Karpas-422 (cell line): ENCODE measurements around the gene SASH1. TPM values are rescaled to one million over a fixed set of nuclear protein-coding genes. Genes with fewer than 3 reads are reported as not detected.

Experiments
- DNase-seq: peaks from one replicate; pipeline ENCODE4 v3.0.0-alpha.2; 2015
- H2AFZ ChIP-seq: fragments of 200-600 bp; sonication (generic); 2 replicates; pipeline ENCODE4 v1.6.1; 2014; ENCODE audit warnings: antibody characterized with exemption, low read length, mixed read lengths
- H3K27ac ChIP-seq: fragments of 200-600 bp; sonication (generic); 2 replicates; pipeline ENCODE4 v1.5.1; 2014; ENCODE audit warnings: mild to moderate bottlenecking, low read length, moderate library complexity
- H3K27me3 ChIP-seq: fragments of 200-600 bp; sonication (generic); 2 replicates; pipeline ENCODE4 v1.6.1; 2014; ENCODE audit warnings: low read length, mixed read lengths
- H3K36me3 ChIP-seq: fragments of 200-600 bp; sonication (generic); 2 replicates; pipeline ENCODE4 v1.6.1; 2014; ENCODE audit warnings: low read length, mixed read lengths; ENCODE audit not compliant: insufficient read depth
- H3K4me1 ChIP-seq: fragments of 200-600 bp; sonication (generic); 2 replicates; pipeline ENCODE4 v1.6.1; 2014; ENCODE audit warnings: mild to moderate bottlenecking, low read length, mixed read lengths
- H3K4me2 ChIP-seq: fragments of 200-600 bp; sonication (generic); 2 replicates; pipeline ENCODE4 v1.6.1; 2014; ENCODE audit warnings: low read length, low read depth, mild to moderate bottlenecking; ENCODE audit not compliant: poor library complexity, severe bottlenecking
- H3K4me3 ChIP-seq: fragments of 200-600 bp; sonication (generic); 2 replicates; pipeline ENCODE4 v1.5.1; 2014; ENCODE audit warnings: mild to moderate bottlenecking, antibody characterized with exemption, low read length, mixed read lengths
- H3K79me2 ChIP-seq: fragments of 200-600 bp; sonication (generic); 2 replicates; pipeline ENCODE4 v1.6.1; 2014; ENCODE audit warnings: mild to moderate bottlenecking, low read length, mixed read lengths
- H3K9ac ChIP-seq: fragments of 200-600 bp; sonication (generic); 2 replicates; pipeline ENCODE4 v1.6.0; 2014; ENCODE audit warnings: low read length
- H3K9me2 ChIP-seq: fragments of 200-600 bp; sonication (generic), shearing (Covaris generic); replicated peaks from 2 replicates; pipeline ENCODE4 v1.6.0; 2014; ENCODE audit warnings: mild to moderate bottlenecking, low read length, moderate library complexity; ENCODE audit not compliant: insufficient read depth
- H3K9me3 ChIP-seq: fragments of 300-700, 200-600 bp; sonication (generic); 2 replicates; pipeline ENCODE4 v1.6.1; 2014; ENCODE audit warnings: low read length, mixed read lengths
- H4K20me1 ChIP-seq: fragments of 200-600 bp; sonication (generic); 2 replicates; pipeline ENCODE4 v1.6.1; 2014; ENCODE audit warnings: mild to moderate bottlenecking, antibody characterized with exemption, low read length, low read depth; ENCODE audit not compliant: insufficient read depth
- total RNA-seq: library from RNA; depleted of rRNA; stranded (reverse); fragments of >200 nt; shearing (Covaris generic); gene quantifications from 2 replicates; pipeline ENCODE4 v1.2.3, GENCODE V29; 2014; ENCODE audit warnings: low replicate concordance

Gene SASH1
- total RNA-seq, 1 experiment from 2014 or later = 0.15 TPM

DNA sequence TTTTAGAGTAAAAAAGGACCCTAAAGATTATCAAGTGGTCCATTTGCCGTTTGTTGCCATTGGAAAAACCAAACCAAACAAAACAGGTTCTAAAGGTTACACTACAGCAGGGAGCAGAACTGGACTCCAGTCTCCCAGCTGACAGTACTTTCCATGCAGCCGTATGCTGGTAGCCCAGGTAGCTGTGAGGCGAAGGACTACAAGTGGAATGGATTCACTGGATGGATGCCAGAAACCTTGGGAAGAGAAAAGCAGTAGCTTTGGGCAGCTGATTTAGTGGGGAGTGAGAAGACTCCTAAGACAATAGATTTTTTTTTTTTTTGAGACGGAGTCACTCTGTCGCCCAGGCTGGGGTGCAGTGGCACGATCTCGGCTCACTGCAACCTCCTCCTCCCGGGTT lies 88.3 kb downstream of the SASH1 start:
- Histone ChIP-seq H3K36me3 (no peaks in the 10 kb centered on the region), H3K9ac (no peak overlapping the region), H3K9me2 (no peaks in the 10 kb centered on the region), H3K27me3 (no peaks in the 10 kb centered on the region), H3K79me2 (no peaks in the 10 kb centered on the region), H3K4me1 (no peaks in the 10 kb centered on the region), H3K4me3 (no peak overlapping the region), H3K4me2 (no peak overlapping the region), H3K9me3 (no peaks in the 10 kb centered on the region), H3K27ac (no peak overlapping the region), H2AFZ (no peak overlapping the region), H4K20me1 (no peaks in the 10 kb centered on the region)
- no peak for DNase-seq

GRCh38 chr6:148431413-148431812 lies 88.8 kb downstream of the SASH1 start:
- H3K36me3 ChIP-seq = no peaks in the 10 kb centered on the region
- H3K27ac ChIP-seq = no peak overlapping the region
- no peaks in the 10 kb centered on the region for H3K9me2 ChIP-seq
- H3K27me3 ChIP-seq = no peaks in the 10 kb centered on the region
- no peaks in the 10 kb centered on the region for H4K20me1 ChIP-seq
- no peaks in the 10 kb centered on the region for H3K79me2 ChIP-seq
- no peaks in the 10 kb centered on the region for H3K9me3 ChIP-seq
- DNase-seq = no peak
- no peak overlapping the region for H2AFZ ChIP-seq
- H3K4me1 ChIP-seq = no peaks in the 10 kb centered on the region
- no peak overlapping the region for H3K4me3 ChIP-seq
- H3K9ac ChIP-seq = no peak overlapping the region
- no peak overlapping the region for H3K4me2 ChIP-seq

DNA sequence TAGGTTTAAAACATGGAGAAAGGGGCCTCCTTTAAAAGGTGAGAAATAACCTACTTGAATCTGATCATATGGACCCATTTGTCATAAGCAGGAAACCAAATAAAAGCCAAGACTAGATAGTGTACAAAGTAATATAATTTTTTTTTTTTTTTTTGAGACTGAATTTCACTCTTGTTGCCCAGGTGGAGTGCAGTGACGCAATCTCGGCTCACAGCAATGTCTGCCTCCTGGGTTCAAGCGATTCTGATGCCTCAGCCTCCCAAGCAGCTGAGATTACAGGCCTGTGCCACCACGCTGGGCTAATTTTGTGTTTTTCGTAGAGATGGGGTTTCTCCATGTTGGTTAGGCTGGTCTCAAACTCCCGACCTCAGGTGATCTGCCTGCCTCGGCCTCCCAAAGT lies 89.2 kb downstream of the SASH1 start:
- Histone ChIP-seq H4K20me1 (no peaks in the 10 kb centered on the region), H3K27ac (no peak overlapping the region), H3K4me3 (no peak overlapping the region), H3K27me3 (no peaks in the 10 kb centered on the region), H3K36me3 (no peaks in the 10 kb centered on the region), H3K9me2 (no peaks in the 10 kb centered on the region), H3K4me2 (no peak overlapping the region), H3K4me1 (no peaks in the 10 kb centered on the region), H3K79me2 (no peaks in the 10 kb centered on the region), H2AFZ (no peak overlapping the region), H3K9ac (no peak overlapping the region), H3K9me3 (no peaks in the 10 kb centered on the region)
- DNase-seq = no peak

GRCh38 chr6:148432462-148433195 lies 90.0 kb downstream of the SASH1 start:
- Histone ChIP-seq H3K4me3 (no peak overlapping the region), H3K4me1 (no peaks in the 10 kb centered on the region), H4K20me1 (no peaks in the 10 kb centered on the region), H3K27ac (no peak overlapping the region), H2AFZ (no peak overlapping the region; the same call in 1 of the 2 replicates), H3K36me3 (no peaks in the 10 kb centered on the region), H3K27me3 (no peaks in the 10 kb centered on the region), H3K9me3 (no peaks in the 10 kb centered on the region), H3K79me2 (no peaks in the 10 kb centered on the region), H3K4me2 (no peak overlapping the region), H3K9me2 (no peaks in the 10 kb centered on the region), H3K9ac (no peak overlapping the region)
- no peak for DNase-seq

GRCh38 chr6:148435386-148435785 lies 92.7 kb downstream of the SASH1 start:
- no peaks in the 10 kb centered on the region for H3K9me3 ChIP-seq
- H3K4me1 ChIP-seq = no peaks in the 10 kb centered on the region
- H3K4me3 ChIP-seq = no peak overlapping the region
- H3K9ac ChIP-seq = no peak overlapping the region
- H4K20me1 ChIP-seq = no peaks in the 10 kb centered on the region
- DNase-seq = no peak
- H3K4me2 ChIP-seq = no peak overlapping the region
- H3K27me3 ChIP-seq = no peaks in the 10 kb centered on the region
- no peaks in the 10 kb centered on the region for H3K79me2 ChIP-seq
- H3K27ac ChIP-seq = no peak overlapping the region
- H2AFZ ChIP-seq = no peak overlapping the region
- H3K9me2 ChIP-seq = no peaks in the 10 kb centered on the region
- H3K36me3 ChIP-seq = no peaks in the 10 kb centered on the region

- H3K27me3 ChIP-seq = no peaks in the 10 kb centered on the region
- no peaks in the 10 kb centered on the region for H3K79me2 ChIP-seq
- H3K4me2 ChIP-seq = no peak overlapping the region
- no peak overlapping the region for H2AFZ ChIP-seq
- H3K27ac ChIP-seq = no peak overlapping the region
- H3K36me3 ChIP-seq = no peaks in the 10 kb centered on the region
- H4K20me1 ChIP-seq = no peaks in the 10 kb centered on the region
- no peaks in the 10 kb centered on the region for H3K4me1 ChIP-seq
- no peak for DNase-seq
- no peak overlapping the region for H3K9ac ChIP-seq
- H3K9me2 ChIP-seq = no peaks in the 10 kb centered on the region
- H3K4me3 ChIP-seq = no peak overlapping the region
- no peaks in the 10 kb centered on the region for H3K9me3 ChIP-seq
Measured at GRCh38 chr6:148436466-148436865, 93.8 kb downstream of the SASH1 start.

DNA sequence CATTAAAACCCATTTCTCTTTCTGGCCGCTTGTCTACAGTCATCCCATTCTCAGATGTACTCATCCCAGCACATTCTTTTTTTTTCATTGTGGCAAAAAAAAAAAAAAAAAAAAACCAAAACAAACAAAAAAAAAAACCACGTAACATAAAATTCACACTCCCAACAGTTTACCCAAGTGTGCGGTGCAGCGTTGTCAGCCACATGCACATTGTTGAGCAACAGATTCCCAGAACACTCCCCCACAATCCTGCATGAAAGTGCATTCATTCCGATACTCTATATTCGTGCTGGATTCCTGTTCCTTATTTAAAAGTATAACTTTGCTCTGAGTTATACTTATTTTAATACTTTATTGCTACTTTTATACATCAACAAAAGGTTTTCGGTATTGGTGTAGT lies 96.0 kb downstream of the SASH1 start:
- no peaks in the 10 kb centered on the region for H3K27me3 ChIP-seq
- H3K79me2 ChIP-seq = no peaks in the 10 kb centered on the region
- no peaks in the 10 kb centered on the region for H3K36me3 ChIP-seq
- no peak overlapping the region for H3K27ac ChIP-seq
- H3K9me3 ChIP-seq = no peaks in the 10 kb centered on the region
- no peak overlapping the region for H3K4me2 ChIP-seq
- DNase-seq = no peak
- H4K20me1 ChIP-seq = no peaks in the 10 kb centered on the region
- no peaks in the 10 kb centered on the region for H3K4me1 ChIP-seq
- H3K4me3 ChIP-seq = no peak overlapping the region
- no peak overlapping the region for H3K9ac ChIP-seq
- no peak overlapping the region for H2AFZ ChIP-seq
- H3K9me2 ChIP-seq = no peaks in the 10 kb centered on the region

- no peak overlapping the region for H3K4me2 ChIP-seq
Measured at GRCh38 chr6:148440016-148440415, 97.4 kb downstream of the SASH1 start.

More at GRCh38 chr6:148440016-148440415, 97.4 kb downstream of the SASH1 start:
- no peaks in the 10 kb centered on the region for H3K79me2 ChIP-seq
- no peak overlapping the region for H3K9ac ChIP-seq
- no peak for DNase-seq
- no peaks in the 10 kb centered on the region for H3K4me1 ChIP-seq
- no peak overlapping the region for H2AFZ ChIP-seq
- no peak overlapping the region for H3K4me3 ChIP-seq
- no peaks in the 10 kb centered on the region for H3K36me3 ChIP-seq
- no peaks in the 10 kb centered on the region for H3K27me3 ChIP-seq
- no peak overlapping the region for H3K27ac ChIP-seq
- no peaks in the 10 kb centered on the region for H3K9me2 ChIP-seq
- no peaks in the 10 kb centered on the region for H3K9me3 ChIP-seq
- no peaks in the 10 kb centered on the region for H4K20me1 ChIP-seq
